HEK293 (cell line): ENCODE measurements around the gene ORC2.
A peak's percentile ranks its signal among the peaks of the same experiment; 100 is the strongest.

Experiments used
- CTCF ChIP-seq: fragments of 450-650 bp; formaldehyde crosslinking; IDR thresholded peaks from 2 replicates; pipeline ENCODE4 v1.5.1; 2016; ENCODE audit warnings: missing biosample characterization, missing genetic modification characterization
- GLI2 ChIP-seq: fragments of 450-650 bp; formaldehyde crosslinking; IDR thresholded peaks from 2 replicates; pipeline ENCODE4; 2017; ENCODE audit warnings: missing biosample characterization, missing genetic modification characterization, low read depth, borderline replicate concordance
- GLIS1 ChIP-seq: fragments of 450-650 bp; formaldehyde crosslinking; IDR thresholded peaks from 2 replicates; pipeline ENCODE4 v1.5.1; 2016; ENCODE audit warnings: missing biosample characterization, missing genetic modification characterization
- KLF7 ChIP-seq: fragments of 450-650 bp; formaldehyde crosslinking; IDR thresholded peaks from 2 replicates; pipeline ENCODE4 v1.5.1; 2016; ENCODE audit warnings: missing biosample characterization, missing genetic modification characterization, borderline replicate concordance
- MEIS1 ChIP-seq: sonication (generic); formaldehyde crosslinking; IDR thresholded peaks from 2 replicates; pipeline ENCODE4 v1.8.1; 2022; ENCODE audit warnings: missing genetic modification reagents, mild to moderate bottlenecking, borderline replicate concordance
- OVOL3 ChIP-seq: fragments of 450-650 bp; formaldehyde crosslinking; IDR thresholded peaks from 2 replicates; pipeline ENCODE4 v1.5.1; 2016; ENCODE audit warnings: missing biosample characterization, missing genetic modification characterization
- PBX3 ChIP-seq: sonication (generic); formaldehyde crosslinking; IDR thresholded peaks from 2 replicates; pipeline ENCODE4 v1.8.1; 2022; ENCODE audit warnings: mild to moderate bottlenecking, moderate library complexity, missing genetic modification reagents
- PRDM1 ChIP-seq: fragments of 450-650 bp; formaldehyde crosslinking; IDR thresholded peaks from 2 replicates; pipeline ENCODE4; 2016; ENCODE audit warnings: missing biosample characterization, missing genetic modification characterization
- RBAK ChIP-seq: fragments of 450-650 bp; formaldehyde crosslinking; IDR thresholded peaks from 2 replicates; pipeline ENCODE4 v1.5.1; 2016; ENCODE audit warnings: missing biosample characterization, missing genetic modification characterization
- WT1 ChIP-seq: fragments of 450-650 bp; formaldehyde crosslinking; IDR thresholded peaks from 2 replicates; pipeline ENCODE4 v1.5.1; 2016; ENCODE audit warnings: missing biosample characterization, missing genetic modification characterization
- ZBTB10 ChIP-seq: fragments of 450-650 bp; formaldehyde crosslinking; IDR thresholded peaks from 2 replicates; pipeline ENCODE4 v1.5.1; 2016; ENCODE audit warnings: missing biosample characterization, missing genetic modification characterization
- ZBTB20 ChIP-seq: fragments of 450-650 bp; formaldehyde crosslinking; IDR thresholded peaks from 2 replicates; pipeline ENCODE4 v1.5.1; 2016; ENCODE audit warnings: missing biosample characterization, missing genetic modification characterization
- ZFP3 ChIP-seq: fragments of 450-650 bp; formaldehyde crosslinking; IDR thresholded peaks from 2 replicates; pipeline ENCODE4 v1.5.1; 2016; ENCODE audit warnings: low read depth, missing biosample characterization, missing genetic modification characterization
- ZFP41 ChIP-seq: fragments of 450-650 bp; formaldehyde crosslinking; IDR thresholded peaks from 2 replicates; pipeline ENCODE4 v1.5.1; 2016; ENCODE audit warnings: missing biosample characterization, missing genetic modification characterization, borderline replicate concordance
- ZFP69B ChIP-seq: fragments of 450-650 bp; formaldehyde crosslinking; IDR thresholded peaks from 2 replicates; pipeline ENCODE4 v1.5.1; 2016; ENCODE audit warnings: missing biosample characterization, missing genetic modification characterization
- ZIC2 ChIP-seq: fragments of 450-650 bp; formaldehyde crosslinking; IDR thresholded peaks from 2 replicates; pipeline ENCODE4 v1.5.1; 2016; ENCODE audit warnings: missing biosample characterization, missing genetic modification characterization
- ZNF211 ChIP-seq: fragments of 450-650 bp; formaldehyde crosslinking; IDR thresholded peaks from 2 replicates; pipeline ENCODE4 v1.5.1; 2016; ENCODE audit warnings: low read depth, missing biosample characterization, missing genetic modification characterization
- ZNF24 ChIP-seq: fragments of 450-650 bp; formaldehyde crosslinking; IDR thresholded peaks from 2 replicates; pipeline ENCODE4 v1.5.1; 2016; ENCODE audit warnings: missing biosample characterization, missing genetic modification characterization
- ZNF449 ChIP-seq: fragments of 450-650 bp; formaldehyde crosslinking; IDR thresholded peaks from 2 replicates; pipeline ENCODE4 v1.5.1; 2017; ENCODE audit warnings: missing biosample characterization, mild to moderate bottlenecking, missing genetic modification characterization, moderate library complexity
- ZNF48 ChIP-seq: fragments of 450-650 bp; formaldehyde crosslinking; IDR thresholded peaks from 2 replicates; pipeline ENCODE4 v1.5.1; 2016; ENCODE audit warnings: missing biosample characterization, missing genetic modification characterization
- ZNF548 ChIP-seq: fragments of 450-650 bp; formaldehyde crosslinking; IDR thresholded peaks from 2 replicates; pipeline ENCODE4 v1.5.1; 2016; ENCODE audit warnings: missing biosample characterization, missing genetic modification characterization
- ZNF585B ChIP-seq: fragments of 450-650 bp; formaldehyde crosslinking; IDR thresholded peaks from 2 replicates; pipeline ENCODE4 v1.5.1; 2016; ENCODE audit warnings: missing biosample characterization, missing genetic modification characterization
- ZNF629 ChIP-seq: fragments of 450-650 bp; formaldehyde crosslinking; IDR thresholded peaks from 2 replicates; pipeline ENCODE4 v1.5.1; 2017; ENCODE audit warnings: missing biosample characterization, missing genetic modification characterization
- ZNF677 ChIP-seq: fragments of 450-650 bp; IDR thresholded peaks from 2 replicates; pipeline ENCODE4 v1.5.0; 2018; ENCODE audit warnings: missing biosample characterization, mild to moderate bottlenecking, missing genetic modification characterization, moderate library complexity
- ZNF843 ChIP-seq: fragments of 450-650 bp; formaldehyde crosslinking; IDR thresholded peaks from 2 replicates; pipeline ENCODE4 v1.5.1; 2016; ENCODE audit warnings: missing biosample characterization, missing genetic modification characterization
- ZSCAN18 ChIP-seq: fragments of 450-650 bp; formaldehyde crosslinking; IDR thresholded peaks from 2 replicates; pipeline ENCODE4 v1.5.1; 2016; ENCODE audit warnings: missing biosample characterization, missing genetic modification characterization
- ZSCAN23 ChIP-seq: fragments of 450-650 bp; formaldehyde crosslinking; IDR thresholded peaks from 2 replicates; pipeline ENCODE4 v1.5.1; 2016; ENCODE audit warnings: missing biosample characterization, missing genetic modification characterization

The ORC2 gene

GRCh38 chr2:200864176-200865034 lies 99.1 kb downstream of the ORC2 start, which contains the start of gene CLK1 (continued):
- TF ChIP-seq ZBTB20: peak; percentile 60
- 0 out of 2 replicates have a peak, but pooled peaks have one; percentile 5 for TF ChIP-seq ZNF24
- no peak for TF ChIP-seq ZFP41
- TF ChIP-seq RBAK (tag by site-specific recombination): no peak; the same call in 1 of the 2 replicates
- no peak for TF ChIP-seq ZSCAN23
- TF ChIP-seq ZSCAN18 (tag by site-specific recombination): no peak; the same call in 1 of the 2 replicates
- peak; percentile 7; the same call in 1 of the 2 replicates for TF ChIP-seq WT1 (tag by site-specific recombination)
- TF ChIP-seq PBX3 (CRISPR knock-in tag): peak; percentile 72; the same call in 1 of the 2 replicates
- no peak for TF ChIP-seq ZNF449 (tag by site-specific recombination)
- no peak for TF ChIP-seq OVOL3 (tag by site-specific recombination)
- TF ChIP-seq ZFP69B (tag by site-specific recombination): no peak
- no peak for TF ChIP-seq ZNF48 (tag by site-specific recombination)
- no peak for TF ChIP-seq ZNF677 (tag by site-specific recombination)
- TF ChIP-seq ZNF211 (tag by site-specific recombination): no peak
- no peak for TF ChIP-seq ZNF548 (tag by site-specific recombination)
- no peak for TF ChIP-seq PRDM1 (tag by site-specific recombination)
- peak; percentile 97 for TF ChIP-seq ZNF629 (tag by site-specific recombination)
- TF ChIP-seq CTCF (tag by site-specific recombination): peak; percentile 32; the same call in 1 of the 2 replicates
- 0 out of 2 replicates have a peak, but pooled peaks have one; percentile 18 for TF ChIP-seq ZIC2 (tag by site-specific recombination)
- 0 out of 2 replicates have a peak, but pooled peaks have one; percentile 40 for TF ChIP-seq ZNF843 (tag by site-specific recombination)
- no peak for TF ChIP-seq ZNF585B
- TF ChIP-seq ZBTB10 (tag by site-specific recombination): no peak
- peak; percentile 61; the same call in 1 of the 2 replicates for TF ChIP-seq KLF7
- TF ChIP-seq MEIS1 (CRISPR knock-in tag): no peak
- TF ChIP-seq ZFP3 (tag by site-specific recombination): no peak
- no peak for TF ChIP-seq GLIS1
- no peak for TF ChIP-seq GLI2 (tag by site-specific recombination)
